GM23338 (cell line): ENCODE results near the gene GJA4. TPM values are rescaled to one million over a fixed set of nuclear protein-coding genes. Genes with fewer than 3 reads are reported as not detected.

Experiments
- ATAC-seq: fragments of 200-7000 bp; cut with Tn5 transposase; 3 replicates; pipeline ENCODE4 v1.9.1; 2020
- DNase-seq: peaks from one replicate; pipeline ENCODE4 v3.0.0-alpha.2; 2015; ENCODE audit warnings: low spot score
- H2AFZ ChIP-seq: fragments of 200-600 bp; sonication (generic); 2 replicates; pipeline ENCODE4 v1.8.0; 2016; ENCODE audit warnings: antibody characterized with exemption, mild to moderate bottlenecking, moderate library complexity
- H3F3A ChIP-seq: fragments of 200-600 bp; sonication (generic); replicated peaks from 2 replicates; pipeline ENCODE4 v1.8.0; 2017; ENCODE audit warnings: antibody characterized with exemption, mixed run types, low read depth
- H3K27ac ChIP-seq: fragments of 200-600 bp; sonication (generic); 2 replicates; pipeline ENCODE4 v1.6.1; 2016; ENCODE audit warnings: low read depth
- H3K27me3 ChIP-seq: fragments of 200-600 bp; sonication (generic); 2 replicates; pipeline ENCODE4 v1.8.0; 2016; ENCODE audit warnings: mild to moderate bottlenecking, mixed run types, moderate library complexity; ENCODE audit not compliant: insufficient read depth
- H3K36me3 ChIP-seq: fragments of 200-600 bp; sonication (generic); 2 replicates; pipeline ENCODE4 v1.8.0; 2016; ENCODE audit warnings: mild to moderate bottlenecking; ENCODE audit not compliant: insufficient read depth
- H3K4me1 ChIP-seq: fragments of 200-600 bp; sonication (generic); 2 replicates; pipeline ENCODE4 v1.8.0; 2016; ENCODE audit warnings: mild to moderate bottlenecking, moderate library complexity; ENCODE audit not compliant: insufficient read depth
- H3K4me2 ChIP-seq: fragments of 200-600 bp; sonication (generic); 2 replicates; pipeline ENCODE4 v1.7.1; 2017; ENCODE audit warnings: mixed run types
- H3K4me3 ChIP-seq: fragments of 200-600 bp; sonication (generic); 2 replicates; pipeline ENCODE4 v1.6.1; 2016; ENCODE audit warnings: mixed run types
- H3K79me2 ChIP-seq: fragments of 200-600 bp; sonication (generic); replicated peaks from 2 replicates; pipeline ENCODE4 v1.8.0; 2017; ENCODE audit warnings: mild to moderate bottlenecking; ENCODE audit not compliant: insufficient read depth
- H3K9me2 ChIP-seq: fragments of 200-600 bp; sonication (generic); 2 replicates; pipeline ENCODE4 v1.8.0; 2017; ENCODE audit not compliant: insufficient read depth
- H4K20me1 ChIP-seq: fragments of 200-600 bp; sonication (generic); replicated peaks from 2 replicates; pipeline ENCODE4 v1.8.0; 2017; ENCODE audit warnings: mild to moderate bottlenecking; ENCODE audit not compliant: insufficient read depth
- H3K27ac Mint-ChIP-seq: 2 replicates; pipeline ENCODE4 v1.8.0; 2020; ENCODE audit warnings: inconsistent platforms, mild to moderate bottlenecking, moderate library complexity, mixed read lengths
- H3K27me3 Mint-ChIP-seq: 3 replicates; pipeline ENCODE4 v1.8.0; 2022; ENCODE audit warnings: low read depth, mild to moderate bottlenecking, moderate library complexity, mixed read lengths, inconsistent platforms; ENCODE audit not compliant: insufficient read depth, poor library complexity
- H3K36me3 Mint-ChIP-seq: 3 replicates; pipeline ENCODE4 v1.8.0; 2021; ENCODE audit warnings: low read depth, mild to moderate bottlenecking, inconsistent platforms, moderate library complexity, mixed read lengths
- H3K4me1 Mint-ChIP-seq: 3 replicates; pipeline ENCODE4 v1.8.0; 2020; ENCODE audit warnings: mild to moderate bottlenecking, inconsistent platforms, mixed read lengths
- H3K4me3 Mint-ChIP-seq: 3 replicates; pipeline ENCODE4 v1.8.0; 2021; ENCODE audit warnings: moderate library complexity, mild to moderate bottlenecking, inconsistent platforms, mixed read lengths
- H3K9me3 Mint-ChIP-seq: 3 replicates; pipeline ENCODE4 v1.8.0; 2020; ENCODE audit warnings: moderate library complexity, mild to moderate bottlenecking, inconsistent platforms, mixed read lengths
- CREB1 ChIP-seq: fragments of 250-450 bp; sonication (Bioruptor Pico); IDR thresholded peaks from 2 replicates; pipeline ENCODE4 v1.5.0; 2020; ENCODE audit warnings: low read depth, mild to moderate bottlenecking, moderate library complexity
- JUNB ChIP-seq: IDR thresholded peaks from one replicate; pipeline ENCODE4 v1.6.1; 2016; ENCODE audit warnings: antibody characterized with exemption; ENCODE audit not compliant: unreplicated experiment
- REST ChIP-seq: IDR thresholded peaks from one replicate; pipeline ENCODE4 v1.6.1; 2018; ENCODE audit warnings: antibody characterized with exemption; ENCODE audit not compliant: unreplicated experiment
- ZNF331 ChIP-seq: fragments of 250-450 bp; sonication (Bioruptor Pico); IDR thresholded peaks from 2 replicates; pipeline ENCODE4 v1.5.0; 2020; ENCODE audit warnings: low read depth, mild to moderate bottlenecking, moderate library complexity
- ZNF462 ChIP-seq: fragments of 250-450 bp; sonication (Bioruptor Pico); IDR thresholded peaks from 2 replicates; pipeline ENCODE4 v1.5.0; 2020; ENCODE audit warnings: mild to moderate bottlenecking, moderate library complexity
- polyA plus RNA-seq: library from polyadenylated mRNA; unstranded; fragments of >200 nt; fragmentation: Nextera tagmentation; extraction: Ambion mirVana; gene quantifications from 2 replicates; pipeline ENCODE4 v1.2.1, GENCODE V29; 2016
- total RNA-seq: library from RNA; depleted of rRNA; stranded (reverse); fragments of >200 nt; shearing (Covaris generic); gene quantifications from 2 replicates; pipeline ENCODE4 v1.2.3, GENCODE V29; 2014

Gene GJA4
- total and polyA plus RNA-seq, 2 experiments from 2014 or later: 0.95 to 2.2 TPM

GRCh38 chr1:34842073-34842472, 49.3 kb downstream of the GJA4 start (continued):
- TF ChIP-seq ZNF462 (CRISPR knock-in tag): no peak

GRCh38 chr1:34842952-34843371, 50.2 kb downstream of the GJA4 start:
- H3F3A ChIP-seq: no peaks in the 10 kb centered on the region
- no peak overlapping the region for H2AFZ ChIP-seq
- no peaks in the 10 kb centered on the region for H3K36me3 ChIP-seq
- 0 out of 2 replicates have a peak, but pooled peaks cover 5% of the 10 kb centered on the region for H3K9me2 ChIP-seq
- Mint-ChIP-seq H3K9me3 (no peaks in the 10 kb centered on the region), H3K27me3 (peaks cover 1% of the 10 kb centered on the region), H3K27ac (no peak overlapping the region), H3K4me3 (no peak overlapping the region; the same call in 2 of the 3 replicates), H3K36me3 (no peaks in the 10 kb centered on the region), H3K4me1 (peaks cover 20% of the 10 kb centered on the region)
- H4K20me1 ChIP-seq: no peaks in the 10 kb centered on the region
- H3K4me3 ChIP-seq: no peak overlapping the region
- no peaks in the 10 kb centered on the region for H3K27me3 ChIP-seq
- DNase-seq: no peak
- peaks cover 25% of the 10 kb centered on the region for H3K4me1 ChIP-seq
- H3K79me2 ChIP-seq: no peaks in the 10 kb centered on the region
- H3K4me2 ChIP-seq: 0 out of 2 replicates have a peak overlapping the region, but pooled peaks have one; percentile 55
- no peak for ATAC-seq
- H3K27ac ChIP-seq: no peak overlapping the region
- TF ChIP-seq JUNB (no peak), ZNF462 (CRISPR knock-in tag) (no peak), REST (no peak), CREB1 (CRISPR knock-in tag) (no peak), ZNF331 (CRISPR knock-in tag) (no peak)
